HG03280 (cell line): ENCODE results near the gene TMPRSS9.
"Not testable (repeated sequence)": the region's sequence is repeated elsewhere in the genome, so short reads cannot be mapped to it uniquely, and the experiment has no call there.

Experiments
- ATAC-seq: cut with Tn5 transposase; IDR thresholded peaks from one replicate; pipeline ENCODE4 v1.9.1; 2021; ENCODE audit warnings: mild to moderate bottlenecking, moderate library complexity; ENCODE audit not compliant: unreplicated experiment

Gene TMPRSS9

DNA sequence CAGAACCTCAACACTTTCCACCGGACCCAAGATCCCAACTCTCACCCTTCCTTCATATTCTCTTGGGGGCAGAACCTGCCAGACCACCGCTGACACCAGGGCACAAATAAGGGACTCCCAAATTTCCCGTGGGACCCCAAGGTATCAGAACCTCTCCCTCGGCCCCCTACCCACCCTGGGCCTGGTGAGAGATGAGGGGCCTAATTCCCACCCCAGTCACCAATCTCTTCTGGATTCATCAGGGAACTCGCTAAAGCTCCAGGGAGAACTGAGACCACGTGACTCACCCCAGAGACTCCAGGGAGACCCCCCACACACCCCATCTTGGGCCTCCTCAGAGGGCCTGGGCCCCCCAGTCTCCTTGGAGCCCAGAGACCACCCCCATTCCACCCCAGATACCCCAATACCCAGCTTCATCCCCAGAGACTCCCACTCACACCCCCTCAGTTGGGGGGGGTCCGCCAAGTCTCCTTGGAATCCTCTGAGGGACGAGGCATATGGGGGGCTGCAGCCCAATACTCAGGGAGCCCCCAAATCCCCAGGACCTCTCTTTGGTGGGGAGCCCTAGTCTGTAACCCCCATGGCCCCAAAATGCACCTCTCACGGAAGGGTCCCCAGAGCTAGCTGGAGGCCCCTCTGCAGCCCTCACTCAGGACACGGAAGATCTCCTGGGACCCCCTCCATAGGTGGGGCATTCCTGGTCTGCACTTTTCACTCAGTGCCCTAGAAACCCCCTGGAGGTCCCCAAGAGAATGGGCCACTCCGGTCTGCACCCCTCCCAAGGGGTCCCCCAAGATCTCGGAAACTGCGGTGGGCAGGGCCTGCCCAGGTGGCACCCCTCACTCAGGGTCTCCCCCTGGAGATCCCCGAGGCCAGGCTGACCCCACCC is 95.1 kb downstream of the TMPRSS9 start:
- ATAC-seq, result no peak

DNA sequence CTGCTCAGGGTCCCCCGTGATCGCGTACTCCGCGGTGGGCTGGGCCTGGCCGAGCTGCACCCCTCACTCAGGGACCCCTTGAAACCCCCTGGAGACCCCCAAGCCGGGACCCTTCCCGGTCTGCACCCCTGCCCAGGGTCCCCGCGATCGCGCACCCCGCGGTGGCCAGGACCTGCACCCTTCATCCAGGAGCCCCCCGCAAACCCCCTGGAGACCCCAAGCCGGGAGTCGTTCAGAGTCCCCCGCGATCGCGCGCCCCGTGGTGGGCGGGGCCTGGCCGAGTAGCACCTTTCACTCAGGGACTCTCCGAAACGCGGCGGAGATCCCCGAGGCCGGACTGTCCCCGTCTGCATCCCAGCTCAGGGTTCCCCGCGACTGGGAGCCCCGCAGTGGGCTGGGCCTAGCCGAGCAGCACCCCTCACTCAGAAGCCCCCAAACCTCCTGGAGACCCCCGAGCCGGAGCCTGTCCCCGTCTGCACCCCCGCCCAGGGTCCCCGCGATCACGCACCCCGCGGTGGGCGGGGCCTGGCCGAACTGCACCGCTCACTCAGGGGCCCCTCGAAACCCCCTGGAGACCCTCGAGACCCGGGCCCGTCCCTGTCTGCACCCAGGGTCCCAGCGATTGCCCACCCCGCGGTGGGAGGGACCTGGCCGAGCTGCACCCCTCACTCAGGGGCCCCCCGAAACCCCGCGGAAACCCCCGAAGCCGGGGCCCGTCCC is 95.9 kb downstream of the TMPRSS9 start:
- ATAC-seq, result peak; percentile 30

DNA sequence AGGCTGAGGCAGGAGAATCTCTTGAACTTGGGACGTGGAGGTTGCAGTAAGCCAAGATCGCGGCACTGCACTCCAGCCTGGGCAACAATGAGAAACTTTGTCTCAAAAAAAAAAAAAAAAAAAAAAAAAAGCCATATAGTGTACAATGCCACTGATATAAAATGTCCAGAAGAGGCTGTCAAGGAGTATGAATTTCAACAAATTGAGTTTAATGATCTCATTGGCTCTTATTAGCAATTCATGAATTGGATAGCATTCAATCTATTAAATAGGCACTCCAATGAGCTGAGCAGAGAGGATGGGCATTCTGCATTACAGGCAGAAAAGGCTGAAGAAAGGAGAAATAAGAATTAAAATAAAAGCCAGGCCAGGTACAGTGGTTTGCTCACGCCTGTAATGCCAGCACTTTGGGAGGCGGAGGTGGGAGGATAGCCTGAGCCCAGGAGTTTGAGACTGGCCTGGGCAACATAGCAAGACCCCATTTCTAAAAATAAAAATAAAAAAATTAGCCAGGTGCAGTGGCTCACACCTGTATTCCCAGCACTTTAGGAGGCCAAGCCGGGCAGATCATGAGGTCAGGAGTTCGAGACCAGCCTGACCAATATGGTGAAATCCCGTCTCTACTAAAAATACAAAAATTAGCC is 97.5 kb downstream of the TMPRSS9 start:
- no peak for ATAC-seq

DNA sequence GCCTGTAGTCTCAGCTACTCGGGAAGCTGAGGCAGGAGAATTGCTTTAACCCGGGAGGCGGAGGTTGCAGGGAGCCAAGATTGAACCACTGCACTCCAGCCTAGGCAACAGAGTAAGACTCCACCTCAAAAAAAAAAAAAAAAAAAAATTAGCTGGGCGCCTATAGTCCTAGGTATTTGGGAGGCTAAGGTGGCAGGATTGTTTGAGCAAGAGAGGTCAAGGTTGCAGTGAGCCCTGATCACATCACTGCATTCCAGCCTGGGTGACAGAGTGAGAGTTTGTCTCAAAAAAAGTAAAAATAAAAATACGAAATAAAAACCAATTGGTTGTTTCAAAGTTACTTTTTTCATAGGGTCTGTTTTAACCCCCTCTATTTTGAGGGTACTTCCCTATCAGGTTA is 98.0 kb downstream of the TMPRSS9 start:
- ATAC-seq, result no peak

DNA sequence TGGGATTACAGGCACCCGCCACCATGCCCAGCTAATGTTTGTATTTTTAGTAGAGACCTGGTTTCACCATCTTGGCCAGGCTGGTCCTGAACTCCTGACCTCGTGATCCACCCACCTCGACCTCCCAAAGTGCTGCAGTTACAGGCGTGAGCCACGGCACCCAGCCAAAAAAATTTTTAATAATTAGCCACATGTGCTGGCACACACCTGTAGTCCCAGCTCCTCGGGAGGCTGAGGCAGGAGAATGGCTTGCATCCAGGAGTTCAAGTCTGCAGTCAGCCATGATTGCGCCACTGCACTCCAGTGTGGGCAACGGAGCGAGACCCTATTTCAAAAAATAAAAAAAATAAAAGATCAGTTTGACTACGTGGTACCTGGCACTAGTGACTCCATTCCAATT is 98.7 kb downstream of the TMPRSS9 start:
- not testable (repeated sequence) for ATAC-seq

DNA sequence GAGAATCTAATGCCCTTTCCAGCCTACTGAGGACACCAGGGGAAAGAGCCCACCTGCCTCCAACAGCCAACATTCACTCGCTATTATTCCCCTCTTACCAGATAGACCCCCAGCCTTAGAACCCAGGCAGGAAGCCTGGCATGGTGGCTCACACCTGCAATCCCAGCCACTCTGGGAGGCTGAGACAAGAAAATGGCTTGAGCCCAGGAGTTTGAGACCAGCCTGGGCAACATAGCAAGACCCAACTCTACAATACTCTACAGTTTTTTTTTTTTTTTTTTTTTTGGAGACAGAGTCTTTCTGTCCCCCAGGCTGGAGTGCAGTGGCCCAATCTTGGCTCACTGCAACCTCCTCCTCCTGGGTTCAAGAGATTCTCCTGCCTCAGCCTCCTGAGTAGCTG is 100.2 kb downstream of the TMPRSS9 start:
- no peak for ATAC-seq

DNA sequence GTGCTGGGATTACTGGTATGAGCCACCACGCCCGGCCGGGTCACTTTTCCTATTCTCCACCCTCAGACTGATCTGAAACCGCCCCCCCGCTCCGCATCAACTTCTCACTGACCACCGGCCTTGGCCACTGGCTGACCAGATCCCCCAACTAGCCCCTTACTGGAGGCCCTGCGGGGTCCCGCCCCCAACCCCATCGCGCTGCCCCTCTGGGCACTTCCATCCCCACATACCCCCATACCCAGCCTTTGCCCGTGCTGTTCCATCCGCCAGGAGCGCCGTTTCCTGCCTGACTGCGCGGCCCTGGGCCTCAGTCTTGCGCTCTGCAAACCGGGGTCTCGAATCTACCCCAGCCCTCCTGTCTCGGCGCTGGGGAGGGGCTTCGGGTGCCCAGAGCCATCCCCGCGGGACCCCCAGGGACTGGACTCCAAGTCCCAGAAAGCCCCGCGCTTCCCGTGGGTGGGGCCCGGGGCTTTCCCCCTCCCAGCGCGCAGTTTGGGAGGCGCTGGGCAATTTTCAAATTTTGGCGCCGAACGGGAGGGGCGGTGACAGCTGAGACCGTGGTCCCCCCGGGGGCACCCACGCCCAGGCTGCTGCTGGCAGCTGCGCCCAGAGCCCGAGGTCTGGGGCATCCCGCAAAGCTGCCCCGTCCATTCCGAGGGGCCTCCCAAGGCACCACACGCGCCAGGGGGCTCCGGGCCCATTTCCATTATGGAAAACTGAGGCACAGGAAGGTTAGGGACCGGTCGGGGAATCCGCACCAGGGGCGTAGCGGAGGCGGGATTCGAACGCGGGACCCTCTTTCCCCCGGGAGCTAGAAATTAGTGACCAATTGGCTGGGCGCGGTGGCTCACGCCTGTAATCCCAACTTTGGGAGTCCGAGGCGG is 101.9 kb downstream of the TMPRSS9 start:
- no peak for ATAC-seq

DNA sequence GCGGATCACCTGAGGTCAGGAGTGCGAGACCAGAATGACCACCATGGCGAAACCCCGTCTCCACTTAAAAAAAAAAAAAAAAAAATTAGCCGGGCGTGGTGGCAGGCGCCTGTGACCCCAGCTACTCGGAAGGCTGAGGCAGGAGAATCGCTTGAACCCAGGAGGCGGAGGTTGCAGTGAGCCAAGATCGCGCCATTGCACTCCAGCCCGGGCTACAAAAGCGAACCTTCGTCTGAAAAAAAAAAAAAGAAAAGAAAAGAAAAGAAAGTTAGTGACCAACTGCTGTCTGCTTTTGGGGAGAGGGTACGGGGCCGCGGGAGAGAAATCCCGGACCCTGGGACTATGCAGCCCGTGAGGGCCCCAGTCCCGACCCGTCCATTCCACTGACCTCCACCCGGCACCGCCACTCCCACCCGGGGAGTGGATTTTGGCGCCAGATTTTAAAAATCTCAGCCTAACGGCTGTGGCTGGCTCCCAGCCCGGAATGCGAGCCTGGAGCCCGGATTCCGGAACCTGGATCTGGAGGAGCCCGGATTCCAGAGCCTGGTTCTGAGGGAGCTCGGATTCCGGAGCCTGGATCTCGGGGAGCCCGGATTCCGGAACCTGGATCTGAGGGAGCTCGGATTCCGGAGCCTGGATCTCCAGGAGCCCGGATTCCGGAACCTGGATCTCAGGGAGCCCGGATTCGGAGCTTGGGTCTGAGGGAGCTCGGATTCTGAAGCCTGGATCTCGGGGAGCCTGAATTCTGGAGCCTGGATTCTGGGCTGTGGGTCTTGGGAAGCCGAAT is 102.8 kb downstream of the TMPRSS9 start:
- no peak for ATAC-seq

DNA sequence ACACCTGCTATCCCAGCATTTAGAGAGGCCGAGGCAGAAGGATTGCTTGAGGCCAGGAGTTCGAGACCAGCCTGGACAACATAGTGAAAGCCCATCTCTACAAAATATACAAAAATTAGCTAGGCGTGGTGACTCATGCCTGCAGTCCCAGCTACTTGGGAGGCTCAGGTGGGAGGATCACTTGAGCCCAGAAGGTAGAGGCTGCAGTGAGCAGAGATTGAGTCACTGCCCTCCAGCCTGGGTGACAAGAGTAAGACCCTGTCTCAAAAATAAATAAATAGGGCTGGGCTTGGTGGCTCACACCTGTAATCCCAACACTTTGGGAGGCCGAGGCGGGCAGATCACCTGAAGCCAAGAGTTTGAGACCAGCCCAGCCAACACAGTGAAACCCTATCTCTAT is 103.6 kb downstream of the TMPRSS9 start:
- not testable (repeated sequence) for ATAC-seq

DNA sequence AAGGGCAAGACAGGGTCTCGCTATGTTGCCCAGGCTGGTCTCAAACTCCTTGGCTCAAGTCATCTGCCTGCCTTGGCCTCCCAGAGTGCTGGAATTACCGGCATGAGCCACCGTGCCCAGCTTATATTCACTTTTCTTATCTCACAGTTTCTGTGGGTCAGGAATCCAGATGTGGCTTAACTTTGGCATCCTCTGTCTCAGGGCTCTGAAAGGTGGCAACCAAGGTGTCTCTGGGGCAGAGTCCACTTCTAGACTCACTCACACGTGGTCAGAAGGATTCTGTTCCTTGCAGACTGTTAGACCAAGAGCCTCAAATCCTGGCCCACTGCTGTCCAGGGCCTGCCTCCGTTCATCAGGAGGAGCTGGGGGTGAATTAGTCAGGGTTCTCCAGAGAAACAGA is 104.3 kb downstream of the TMPRSS9 start:
- no peak for ATAC-seq

DNA sequence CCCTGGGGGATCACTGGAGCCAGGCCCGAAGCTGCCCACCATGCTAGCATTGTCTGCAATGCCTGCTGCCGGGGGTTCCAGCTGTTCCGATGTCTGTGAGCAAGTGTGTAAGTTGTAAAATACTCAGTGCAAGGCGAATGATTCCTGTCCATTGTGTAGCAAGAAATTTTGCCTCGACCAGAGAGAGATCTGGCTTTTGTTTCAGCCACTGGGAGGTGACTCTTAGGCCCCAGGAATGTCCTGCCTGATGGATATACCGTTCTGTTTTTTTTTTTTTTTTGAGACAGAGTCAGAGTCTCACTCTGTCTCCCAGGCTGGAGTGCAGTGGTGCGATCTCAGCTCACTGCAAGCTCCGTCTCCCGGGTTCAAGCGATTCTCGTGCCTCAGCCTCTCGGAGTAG is 108.5 kb downstream of the TMPRSS9 start:
- ATAC-seq, result no peak

DNA sequence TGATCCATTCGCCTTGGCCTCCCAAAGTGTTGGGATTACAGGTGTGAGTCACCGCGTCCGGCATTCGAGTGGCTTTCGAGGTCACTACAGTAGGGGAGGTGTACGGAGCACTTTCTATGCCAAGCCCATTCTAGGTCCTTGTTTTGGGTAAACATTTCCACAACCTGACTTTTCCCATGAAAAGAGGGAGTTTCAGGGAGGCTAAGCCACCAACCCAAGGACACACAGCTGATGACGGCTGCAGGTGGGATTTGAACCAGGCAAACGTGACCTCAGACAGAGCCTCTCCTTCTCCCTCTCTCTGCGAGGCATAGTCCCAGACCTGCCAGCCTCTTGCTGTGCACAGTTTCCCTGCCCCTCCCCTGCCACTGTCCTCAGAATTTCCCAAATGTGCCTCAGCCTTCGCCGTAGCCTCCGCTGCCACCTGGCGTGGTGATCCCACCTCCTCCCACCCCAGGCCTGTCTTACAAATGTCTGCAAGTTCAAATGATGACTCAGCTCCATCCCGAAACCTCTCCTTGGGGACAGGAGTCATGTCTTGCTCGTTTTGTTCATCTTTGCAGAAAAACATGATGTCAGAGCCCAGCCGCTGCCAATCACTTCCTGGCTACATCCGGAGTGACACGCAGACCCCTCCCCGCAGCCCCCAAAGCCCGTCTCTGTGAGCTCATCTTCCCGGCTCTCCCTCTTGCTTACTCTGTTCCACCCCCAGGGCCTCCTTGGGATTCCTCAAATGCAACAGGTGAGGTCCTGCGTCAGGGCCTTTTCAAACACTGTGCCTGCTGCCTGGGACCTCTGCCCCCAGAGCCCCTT is 109.2 kb downstream of the TMPRSS9 start:
- ATAC-seq, result no peak

DNA sequence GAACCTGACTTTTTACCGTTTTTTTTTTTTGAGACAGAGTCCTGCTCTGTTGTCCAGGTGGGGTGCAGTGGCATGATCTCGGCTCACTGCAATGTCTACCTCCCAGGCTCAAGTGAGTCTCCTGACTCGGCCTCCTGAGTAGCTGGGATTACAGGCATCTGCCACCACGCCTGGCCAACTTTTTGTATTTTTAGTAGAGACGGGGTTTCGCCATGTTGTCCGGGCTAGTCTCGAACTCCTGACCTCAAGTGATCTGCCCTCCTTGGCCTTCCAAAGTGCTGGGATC is 109.8 kb downstream of the TMPRSS9 start:
- not testable (repeated sequence) for ATAC-seq

DNA sequence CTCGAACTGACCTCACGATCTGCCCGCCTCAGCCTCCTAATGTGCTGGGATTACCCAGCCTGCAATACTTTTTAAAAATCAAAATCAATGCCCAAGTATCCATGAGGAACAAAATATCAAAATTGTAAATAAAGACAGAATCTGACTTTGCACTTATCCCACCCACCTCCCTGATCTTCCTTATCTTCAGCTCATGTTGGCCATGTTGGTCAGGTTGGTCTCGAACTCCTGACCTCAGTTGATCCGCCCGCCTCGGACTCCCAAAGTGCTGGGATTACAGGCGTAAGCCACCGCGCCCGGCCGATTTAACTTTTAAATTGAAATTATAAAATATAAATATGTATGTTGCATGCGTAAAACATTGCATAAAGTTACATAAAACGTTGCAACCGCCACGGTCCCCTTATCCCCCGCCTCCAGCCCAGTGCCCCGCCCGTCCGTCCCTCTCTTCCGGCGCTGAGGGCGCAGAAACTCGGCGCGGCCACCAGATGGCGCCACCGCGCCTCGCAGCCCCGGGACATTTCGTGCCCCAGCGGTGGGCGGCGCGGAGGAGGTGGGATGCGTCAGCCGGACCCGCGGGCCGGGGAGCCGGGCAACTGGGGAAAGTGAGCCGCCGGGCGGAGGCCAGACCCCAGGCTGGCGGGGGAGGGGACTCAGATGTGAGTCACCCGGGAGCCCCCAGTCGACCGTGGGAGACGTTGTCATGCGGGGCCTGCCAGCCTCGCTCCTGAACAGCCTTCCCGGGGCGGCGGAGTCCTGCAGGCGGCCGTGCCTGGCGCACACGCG is 114.4 kb downstream of the TMPRSS9 start:
- ATAC-seq, result peak; percentile 34

DNA sequence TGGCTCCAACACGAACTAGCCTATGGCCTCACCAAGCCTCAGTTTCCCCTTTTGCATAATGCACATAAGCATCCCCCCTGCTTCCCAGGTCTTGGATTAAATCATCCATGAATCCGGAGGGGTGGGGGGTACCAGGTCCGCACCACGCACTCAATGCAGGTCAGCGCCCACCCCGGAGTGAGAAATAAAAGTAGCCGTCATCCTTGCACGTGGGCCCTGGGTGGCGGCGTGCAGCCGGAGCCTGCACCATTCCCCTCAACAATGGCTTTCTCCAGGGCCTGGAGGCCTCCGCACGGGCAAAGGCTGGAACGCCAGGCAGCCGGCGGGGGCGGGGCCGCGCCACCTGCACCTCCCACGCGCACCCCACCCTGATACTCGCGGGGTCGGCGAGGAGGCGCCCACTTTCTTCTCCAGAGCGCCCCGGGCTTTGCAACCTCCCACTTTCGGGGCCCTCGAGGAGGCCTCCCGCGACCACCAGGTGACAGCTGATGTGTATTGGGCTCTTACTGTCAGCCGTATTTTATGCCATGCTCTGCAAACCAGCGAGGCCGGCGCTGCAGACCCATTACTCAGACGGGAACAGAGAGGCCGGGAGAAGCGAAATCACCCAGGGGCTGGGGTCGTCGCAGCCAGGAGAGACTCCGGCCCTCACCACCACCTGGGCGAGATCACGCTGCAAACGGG is 115.1 kb downstream of the TMPRSS9 start:
- ATAC-seq, result no peak
